SU-DHL-6 (cell line): ENCODE measurements around the gene ITGA8.

ENCODE experiments used
- H2AFZ ChIP-seq: fragments of 200-600 bp; sonication (generic); 2 replicates; pipeline ENCODE4 v1.6.1; 2014; ENCODE audit warnings: low read depth, mild to moderate bottlenecking, moderate library complexity, mixed read lengths, antibody characterized with exemption, low read length; ENCODE audit not compliant: severe bottlenecking
- H3F3A ChIP-seq: fragments of 200-600 bp; shearing (Covaris generic); 2 replicates; pipeline ENCODE4 v1.6.0; 2016; ENCODE audit warnings: antibody characterized with exemption, mild to moderate bottlenecking; ENCODE audit not compliant: insufficient read depth
- H3K27ac ChIP-seq: fragments of 200-600 bp; sonication (generic); 2 replicates; pipeline ENCODE4 v1.5.1; 2016; ENCODE audit warnings: low read depth, mild to moderate bottlenecking, low read length, moderate library complexity, mixed read lengths
- H3K27me3 ChIP-seq: fragments of 200-600 bp; sonication (generic), shearing (Covaris generic); 2 replicates; pipeline ENCODE4 v1.6.0; 2014; ENCODE audit warnings: mild to moderate bottlenecking, low read length
- H3K36me3 ChIP-seq: fragments of 200-600 bp; sonication (generic); 2 replicates; pipeline ENCODE4 v1.6.1; 2014; ENCODE audit warnings: mild to moderate bottlenecking, low read length, mixed read lengths
- H3K4me2 ChIP-seq: fragments of 300-600, 200-600 bp; shearing (Covaris generic), sonication (generic); 2 replicates; pipeline ENCODE4 v1.6.0; 2014; ENCODE audit warnings: low read length, low read depth, mild to moderate bottlenecking; ENCODE audit not compliant: poor library complexity, severe bottlenecking
- H3K4me3 ChIP-seq: fragments of 200-600 bp; sonication (generic); 2 replicates; pipeline ENCODE4 v1.5.1; 2014; ENCODE audit warnings: antibody characterized with exemption, low read length, mild to moderate bottlenecking, mixed read lengths; ENCODE audit not compliant: insufficient read depth, poor library complexity, severe bottlenecking
- H3K79me2 ChIP-seq: fragments of 200-600 bp; sonication (generic); 2 replicates; pipeline ENCODE4 v1.6.1; 2014; ENCODE audit warnings: mild to moderate bottlenecking, low read length, moderate library complexity; ENCODE audit not compliant: insufficient read depth
- H3K9ac ChIP-seq: fragments of 200-600 bp; sonication (generic); 2 replicates; pipeline ENCODE4 v1.7.0; 2014; ENCODE audit warnings: mild to moderate bottlenecking, low read length
- H3K9me2 ChIP-seq: fragments of 200-600 bp; sonication (generic); replicated peaks from 2 replicates; pipeline ENCODE4 v1.6.1; 2014; ENCODE audit warnings: low read length; ENCODE audit not compliant: insufficient read depth
- H3K9me3 ChIP-seq: fragments of 200-600 bp; sonication (generic); 2 replicates; pipeline ENCODE4 v1.6.1; 2014; ENCODE audit warnings: low read length, mixed read lengths; ENCODE audit not compliant: insufficient read depth
- H4K20me1 ChIP-seq: fragments of 200-600 bp; sonication (generic); 2 replicates; pipeline ENCODE4 v1.6.1; 2014; ENCODE audit warnings: low read depth, mild to moderate bottlenecking, antibody characterized with exemption, low read length, moderate library complexity, mixed read lengths
- EZH2phosphoT487 ChIP-seq: fragments of 200-600 bp; sonication (generic), shearing (Covaris generic); conservative IDR thresholded peaks from 2 replicates; pipeline ENCODE4 v1.6.1; 2018; ENCODE audit warnings: mild to moderate bottlenecking, antibody characterized with exemption, low read length, moderate library complexity, mixed read lengths
- TF ChIP-seq, protein P1 (sequence below): fragments of 200-600 bp; sonication (generic); IDR thresholded peaks from one replicate; pipeline ENCODE4 v1.5.1; 2017; ENCODE audit warnings: antibody characterized with exemption, mild to moderate bottlenecking, low read length, moderate library complexity; ENCODE audit not compliant: insufficient read depth, poor library complexity, severe bottlenecking

The ITGA8 gene

DNA sequence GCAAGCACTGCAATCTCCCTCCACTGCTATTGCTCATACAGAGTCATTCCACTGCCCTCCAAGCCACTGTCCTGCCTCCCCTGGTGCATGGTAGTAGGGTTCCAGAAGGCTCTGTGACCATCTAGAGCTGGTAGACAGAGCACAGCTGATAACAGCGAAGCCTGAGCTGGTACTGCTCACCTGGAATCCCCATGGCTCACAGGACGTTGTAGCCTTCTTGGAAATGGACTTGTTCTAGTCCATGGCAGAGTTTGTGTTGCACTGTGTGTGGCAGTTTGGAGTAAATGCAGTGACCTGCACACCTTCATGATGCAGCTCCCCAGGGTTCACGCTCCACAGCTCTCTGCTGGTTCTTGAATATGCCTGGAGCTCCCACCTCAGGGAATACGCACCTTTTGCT is 67.0 kb downstream of the ITGA8 start:
- Histone ChIP-seq H3K4me2 (no peak overlapping the region), H3K36me3 (no peaks in the 10 kb centered on the region), H3K4me3 (no peak overlapping the region), H3K79me2 (no peaks in the 10 kb centered on the region), H3K9me3 (no peaks in the 10 kb centered on the region), H3K27me3 (no peaks in the 10 kb centered on the region), H3K9ac (no peak overlapping the region), H3K27ac (no peak overlapping the region), H2AFZ (no peak overlapping the region), H3F3A (no peaks in the 10 kb centered on the region), H4K20me1 (no peaks in the 10 kb centered on the region), H3K9me2 (no peaks in the 10 kb centered on the region)
- TF ChIP-seq, protein P1, sequence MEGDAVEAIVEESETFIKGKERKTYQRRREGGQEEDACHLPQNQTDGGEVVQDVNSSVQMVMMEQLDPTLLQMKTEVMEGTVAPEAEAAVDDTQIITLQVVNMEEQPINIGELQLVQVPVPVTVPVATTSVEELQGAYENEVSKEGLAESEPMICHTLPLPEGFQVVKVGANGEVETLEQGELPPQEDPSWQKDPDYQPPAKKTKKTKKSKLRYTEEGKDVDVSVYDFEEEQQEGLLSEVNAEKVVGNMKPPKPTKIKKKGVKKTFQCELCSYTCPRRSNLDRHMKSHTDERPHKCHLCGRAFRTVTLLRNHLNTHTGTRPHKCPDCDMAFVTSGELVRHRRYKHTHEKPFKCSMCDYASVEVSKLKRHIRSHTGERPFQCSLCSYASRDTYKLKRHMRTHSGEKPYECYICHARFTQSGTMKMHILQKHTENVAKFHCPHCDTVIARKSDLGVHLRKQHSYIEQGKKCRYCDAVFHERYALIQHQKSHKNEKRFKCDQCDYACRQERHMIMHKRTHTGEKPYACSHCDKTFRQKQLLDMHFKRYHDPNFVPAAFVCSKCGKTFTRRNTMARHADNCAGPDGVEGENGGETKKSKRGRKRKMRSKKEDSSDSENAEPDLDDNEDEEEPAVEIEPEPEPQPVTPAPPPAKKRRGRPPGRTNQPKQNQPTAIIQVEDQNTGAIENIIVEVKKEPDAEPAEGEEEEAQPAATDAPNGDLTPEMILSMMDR, result no peak
- no peak for TF ChIP-seq EZH2phosphoT487

DNA sequence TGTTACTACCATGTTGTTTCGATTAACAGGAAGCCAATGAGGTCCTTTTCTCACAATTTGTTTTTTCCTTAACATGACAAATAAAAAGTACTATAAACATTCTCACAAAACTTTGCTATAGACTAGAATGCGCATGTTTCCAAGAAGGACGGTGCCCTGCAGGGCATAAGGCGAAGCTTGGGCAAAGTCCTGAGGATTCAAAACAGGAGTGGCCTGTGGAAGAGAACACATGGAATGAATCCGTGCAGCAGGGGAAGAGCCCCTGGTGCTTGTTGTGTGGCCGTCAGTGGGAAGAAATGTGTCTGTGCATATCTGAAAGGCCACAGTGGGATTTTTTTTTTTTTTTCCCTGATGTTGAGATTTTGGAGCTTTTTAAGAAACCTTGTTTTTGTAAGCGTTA is 67.6 kb downstream of the ITGA8 start:
- Histone ChIP-seq H3F3A (no peaks in the 10 kb centered on the region), H3K9ac (no peak overlapping the region), H3K4me3 (no peak overlapping the region), H3K27me3 (no peaks in the 10 kb centered on the region), H3K4me2 (no peak overlapping the region), H3K9me2 (no peaks in the 10 kb centered on the region), H3K36me3 (no peaks in the 10 kb centered on the region), H3K27ac (no peak overlapping the region), H2AFZ (no peak overlapping the region), H4K20me1 (no peaks in the 10 kb centered on the region), H3K9me3 (no peaks in the 10 kb centered on the region), H3K79me2 (no peaks in the 10 kb centered on the region)
- no peak for TF ChIP-seq EZH2phosphoT487
- TF ChIP-seq, protein P1, result no peak

DNA sequence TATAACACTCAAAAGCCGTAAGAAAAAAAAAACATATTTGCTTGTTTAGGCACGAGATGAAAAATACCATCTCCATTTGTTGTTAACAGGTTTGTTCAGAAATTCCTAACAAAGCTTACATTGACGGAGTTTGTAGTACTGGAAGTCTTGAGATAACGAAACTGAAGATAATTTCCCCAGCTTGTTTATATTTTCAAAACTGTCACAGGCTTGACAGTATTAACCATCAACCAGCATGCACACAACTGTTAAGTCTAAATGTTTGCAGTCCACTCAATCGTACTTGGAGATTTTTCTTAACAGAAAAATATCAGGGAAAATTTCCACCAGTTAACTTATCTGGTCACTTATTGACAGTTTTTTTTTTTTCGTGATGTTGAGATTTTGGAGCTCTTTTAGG is 68.5 kb downstream of the ITGA8 start:
- Histone ChIP-seq H3K79me2 (no peaks in the 10 kb centered on the region), H3K9me2 (no peaks in the 10 kb centered on the region), H3K4me2 (no peak overlapping the region), H3K36me3 (no peaks in the 10 kb centered on the region), H3K27ac (no peak overlapping the region), H3K9ac (no peak overlapping the region), H4K20me1 (no peaks in the 10 kb centered on the region), H3K27me3 (no peaks in the 10 kb centered on the region), H3F3A (no peaks in the 10 kb centered on the region), H3K9me3 (no peaks in the 10 kb centered on the region), H2AFZ (no peak overlapping the region), H3K4me3 (no peak overlapping the region)
- TF ChIP-seq EZH2phosphoT487, result no peak
- TF ChIP-seq, protein P1, result no peak
